GM12873 (cell line): ENCODE results near the gene LIF.

Experiments used
- TF ChIP-seq, protein P1 (sequence below): IDR thresholded peaks from 2 replicates; pipeline ENCODE4 v1.5.1; 2012; ENCODE audit warnings: low read depth, mild to moderate bottlenecking, moderate library complexity, low read length, control low read depth; ENCODE audit not compliant: insufficient read depth; ENCODE audit errors: missing control alignments

The LIF gene

DNA sequence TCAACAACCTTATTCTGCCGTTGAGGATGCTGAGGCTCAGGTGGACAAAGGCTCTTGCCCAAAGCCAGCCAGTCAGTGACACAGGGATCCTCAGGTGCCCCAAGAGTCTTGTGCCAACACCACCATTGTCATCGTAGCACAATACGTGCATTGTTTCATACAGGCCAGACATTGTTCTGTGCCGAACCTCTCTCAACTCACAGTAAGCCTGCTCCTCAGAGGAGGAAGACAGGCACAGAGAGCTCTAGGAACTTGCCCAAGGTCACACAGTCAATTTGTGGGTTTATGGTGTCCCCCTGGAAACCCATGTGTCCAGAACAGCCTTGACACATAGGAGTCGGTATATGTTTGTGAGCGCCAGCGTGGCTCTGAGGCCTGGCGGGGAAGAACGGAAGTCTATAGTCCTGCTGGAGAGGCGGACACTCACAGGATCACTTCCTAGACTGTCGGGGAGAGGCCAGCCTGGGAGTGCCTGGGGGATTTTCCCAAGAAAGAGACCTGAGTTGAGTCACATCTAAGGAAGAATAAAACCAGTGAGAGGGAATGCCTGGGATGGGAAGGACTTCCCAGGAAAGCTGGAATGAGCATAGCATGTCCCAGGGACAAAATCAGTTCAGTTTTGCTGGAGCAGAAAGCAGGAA lies 20.2 kb downstream of the LIF start:
- TF ChIP-seq, protein P1, sequence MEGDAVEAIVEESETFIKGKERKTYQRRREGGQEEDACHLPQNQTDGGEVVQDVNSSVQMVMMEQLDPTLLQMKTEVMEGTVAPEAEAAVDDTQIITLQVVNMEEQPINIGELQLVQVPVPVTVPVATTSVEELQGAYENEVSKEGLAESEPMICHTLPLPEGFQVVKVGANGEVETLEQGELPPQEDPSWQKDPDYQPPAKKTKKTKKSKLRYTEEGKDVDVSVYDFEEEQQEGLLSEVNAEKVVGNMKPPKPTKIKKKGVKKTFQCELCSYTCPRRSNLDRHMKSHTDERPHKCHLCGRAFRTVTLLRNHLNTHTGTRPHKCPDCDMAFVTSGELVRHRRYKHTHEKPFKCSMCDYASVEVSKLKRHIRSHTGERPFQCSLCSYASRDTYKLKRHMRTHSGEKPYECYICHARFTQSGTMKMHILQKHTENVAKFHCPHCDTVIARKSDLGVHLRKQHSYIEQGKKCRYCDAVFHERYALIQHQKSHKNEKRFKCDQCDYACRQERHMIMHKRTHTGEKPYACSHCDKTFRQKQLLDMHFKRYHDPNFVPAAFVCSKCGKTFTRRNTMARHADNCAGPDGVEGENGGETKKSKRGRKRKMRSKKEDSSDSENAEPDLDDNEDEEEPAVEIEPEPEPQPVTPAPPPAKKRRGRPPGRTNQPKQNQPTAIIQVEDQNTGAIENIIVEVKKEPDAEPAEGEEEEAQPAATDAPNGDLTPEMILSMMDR, result no peak

DNA sequence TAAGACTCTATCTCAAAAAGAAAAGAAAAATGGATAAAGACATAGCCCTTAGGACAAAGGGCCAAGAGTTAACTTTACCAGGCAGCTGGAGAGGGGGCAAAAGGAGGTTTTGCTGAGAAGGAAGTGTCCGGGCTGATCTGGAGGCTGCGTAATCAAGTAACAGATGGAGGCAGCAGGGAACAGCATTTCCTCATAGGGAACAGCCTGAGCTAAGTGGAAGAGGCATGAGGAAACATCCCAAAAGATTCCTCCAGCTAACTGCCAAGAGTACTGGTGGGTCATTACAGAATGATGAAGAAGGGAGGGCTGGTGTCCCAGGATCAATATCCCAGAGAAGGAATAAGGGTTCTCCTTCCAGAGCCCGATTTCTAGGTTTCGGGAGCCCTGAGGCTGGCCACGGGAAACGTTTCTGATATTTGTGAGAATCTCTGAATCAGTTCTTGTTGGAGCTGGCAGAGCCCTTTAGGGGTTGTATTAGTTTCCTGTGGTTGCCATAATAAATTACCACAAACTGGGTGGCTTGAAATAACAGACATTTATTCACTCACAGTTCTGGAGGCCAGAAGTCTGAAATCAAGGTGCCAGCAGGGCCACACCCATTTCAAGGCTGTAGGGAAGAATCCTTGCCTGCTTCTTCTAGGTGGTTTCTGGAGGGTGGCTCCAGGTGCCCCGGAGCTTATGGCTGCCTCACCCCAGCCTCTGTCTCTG lies 21.2 kb downstream of the LIF start:
- TF ChIP-seq, protein P1, result no peak

DNA sequence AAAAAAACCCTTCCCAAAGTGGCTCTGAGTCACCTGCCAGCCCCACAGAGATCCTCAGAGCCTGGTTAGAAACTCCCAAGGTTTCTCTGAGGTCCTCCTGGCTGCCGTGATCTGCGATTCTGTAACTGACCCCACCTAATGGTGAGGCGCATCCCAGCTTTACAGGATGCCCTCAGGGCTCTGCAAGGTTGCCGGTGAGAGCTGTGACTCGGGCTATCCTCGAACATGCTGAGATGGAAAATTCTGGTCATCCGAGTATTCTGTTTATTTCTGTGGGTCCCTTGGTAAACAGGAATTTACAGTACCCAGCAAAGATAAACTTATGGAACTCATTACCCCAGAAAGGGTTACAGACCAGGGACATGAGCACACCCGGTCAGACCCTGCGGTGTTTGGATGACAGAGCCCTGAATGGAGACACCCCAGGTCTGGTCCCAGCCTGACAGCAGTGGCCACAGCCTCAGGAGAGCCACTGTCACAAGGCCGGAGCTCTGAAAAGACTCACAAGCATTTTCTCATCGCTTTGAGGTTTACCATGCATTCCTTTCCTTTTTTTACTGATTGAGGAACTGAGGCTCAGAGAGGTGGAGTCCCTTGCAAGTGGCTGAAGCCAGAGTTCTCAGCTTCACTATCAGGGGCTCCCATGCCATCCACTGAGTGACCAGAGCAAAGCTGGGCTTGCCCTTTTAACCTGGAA lies 22.2 kb downstream of the LIF start:
- TF ChIP-seq, protein P1, result no peak

DNA sequence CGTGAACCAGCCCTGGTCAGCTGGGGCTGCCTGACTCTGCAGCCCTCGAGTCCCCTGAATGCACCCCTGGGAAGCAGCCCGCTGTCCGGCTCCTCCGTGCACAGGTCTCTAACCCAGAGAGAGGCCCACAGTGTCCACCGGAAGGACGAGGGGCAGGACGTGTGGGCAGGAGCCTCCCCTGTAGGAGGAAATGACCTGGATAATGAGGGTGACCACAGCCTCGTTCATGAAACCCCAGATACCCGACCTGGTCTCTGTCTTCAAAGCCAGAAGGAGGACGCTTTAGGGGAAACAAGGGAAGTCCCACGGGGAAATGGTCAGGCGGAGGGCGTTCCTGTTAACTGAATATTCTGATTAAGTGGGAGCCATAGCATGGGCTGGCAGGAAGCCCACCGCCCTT lies 23.3 kb downstream of the LIF start:
- TF ChIP-seq, protein P1, result no peak

DNA sequence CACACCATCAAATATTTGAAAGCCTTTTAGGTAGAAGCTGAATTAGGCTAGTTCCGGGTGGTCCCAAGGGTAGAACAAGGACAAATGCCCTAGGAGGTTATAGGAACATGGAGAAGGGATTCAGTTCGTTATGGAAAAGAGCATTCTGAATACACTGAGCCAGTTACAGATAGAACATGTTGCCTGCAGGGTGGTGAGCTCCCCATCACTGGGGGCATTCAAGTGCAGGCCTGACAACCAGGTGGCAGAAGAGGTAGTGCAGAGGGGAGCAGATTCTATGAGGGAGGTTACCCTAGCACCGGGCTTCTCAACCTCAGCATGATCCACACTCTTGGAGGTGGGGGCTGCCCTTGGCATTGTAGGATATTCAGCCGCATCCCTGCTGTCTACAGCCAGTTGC lies 24.2 kb downstream of the LIF start:
- TF ChIP-seq, protein P1, result no peak

DNA sequence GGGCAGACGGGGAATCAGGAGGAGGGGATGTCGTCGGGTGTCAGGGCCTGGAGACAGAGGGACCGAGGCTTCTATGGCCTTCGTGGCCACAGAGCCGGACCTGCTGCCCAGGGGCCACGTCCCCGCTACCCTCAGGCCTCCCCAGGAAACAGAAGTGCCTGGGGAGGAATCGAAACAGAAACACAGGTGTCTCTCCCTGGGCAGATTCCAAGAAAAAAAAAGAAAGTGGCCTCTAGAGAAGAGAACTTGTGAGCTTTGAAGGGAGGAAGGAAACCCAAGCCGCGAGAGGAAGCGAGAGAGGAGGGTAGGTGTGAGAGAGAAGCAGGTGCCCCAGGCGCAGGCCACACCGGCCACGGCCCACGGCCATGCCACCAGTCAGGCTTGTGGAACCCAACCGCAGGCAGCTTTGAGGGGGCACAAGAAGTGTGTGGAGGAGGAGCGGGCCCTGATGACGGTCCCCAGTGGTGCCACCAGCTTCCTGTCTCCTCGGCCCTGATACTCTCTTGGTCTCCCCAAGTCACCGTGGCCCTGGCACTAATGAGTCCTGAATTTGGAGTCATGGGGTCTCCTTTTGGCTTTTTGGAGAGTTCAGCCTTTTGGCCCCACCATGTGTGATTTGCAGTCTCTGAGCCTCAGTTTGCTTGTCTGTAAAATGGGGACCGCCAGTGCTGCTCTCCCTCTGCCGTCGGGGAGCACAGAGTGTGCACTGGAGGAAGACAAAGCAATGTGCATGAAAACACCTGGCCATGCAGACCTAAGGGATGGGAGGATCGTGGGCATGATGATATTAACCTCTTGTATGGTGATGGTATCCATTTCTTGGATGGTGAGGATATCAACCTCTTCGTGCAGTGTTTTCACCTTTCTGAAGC lies 25.2 kb downstream of the LIF start:
- TF ChIP-seq, protein P1, result no peak
